Vagina (tissue), 2 donors: ENCODE results near the gene ACOX2.

ENCODE experiments used
- POLR2A ChIP-seq, 2 donors: fragments of 450-650 bp; IDR thresholded peaks; one replicate each; pipeline ENCODE4 v1.6.1; 2017; ENCODE audit warnings: antibody characterized with exemption in 2 of 2, mild to moderate bottlenecking in 2 of 2, moderate library complexity in 2 of 2
- POLR2AphosphoS5 ChIP-seq, 2 donors: sonication (generic); formaldehyde crosslinking; IDR thresholded peaks; one replicate each; pipeline ENCODE4 v1.9.0; 2017; ENCODE audit warnings: antibody characterized with exemption in 2 of 2, mild to moderate bottlenecking in 2 of 2, low read depth in 1 of 2; ENCODE audit not compliant: insufficient read depth in 1 of 2
- TF ChIP-seq, protein P1 (sequence below), 3 experiments: fragments of 450-650 bp in 2 of 3; fragments of 200-600 bp in 1 of 3; sonication (generic) in 1 of 3; IDR thresholded peaks; one replicate each; pipeline ENCODE4 v1.5.1; 2017 to 2019; ENCODE audit warnings: antibody characterized with exemption in 3 of 3, mild to moderate bottlenecking in 2 of 3, moderate library complexity in 2 of 3

GRCh38 chr3:58574106-58574505 lies 37.1 kb upstream of the ACOX2 start:
- TF ChIP-seq, protein P1, sequence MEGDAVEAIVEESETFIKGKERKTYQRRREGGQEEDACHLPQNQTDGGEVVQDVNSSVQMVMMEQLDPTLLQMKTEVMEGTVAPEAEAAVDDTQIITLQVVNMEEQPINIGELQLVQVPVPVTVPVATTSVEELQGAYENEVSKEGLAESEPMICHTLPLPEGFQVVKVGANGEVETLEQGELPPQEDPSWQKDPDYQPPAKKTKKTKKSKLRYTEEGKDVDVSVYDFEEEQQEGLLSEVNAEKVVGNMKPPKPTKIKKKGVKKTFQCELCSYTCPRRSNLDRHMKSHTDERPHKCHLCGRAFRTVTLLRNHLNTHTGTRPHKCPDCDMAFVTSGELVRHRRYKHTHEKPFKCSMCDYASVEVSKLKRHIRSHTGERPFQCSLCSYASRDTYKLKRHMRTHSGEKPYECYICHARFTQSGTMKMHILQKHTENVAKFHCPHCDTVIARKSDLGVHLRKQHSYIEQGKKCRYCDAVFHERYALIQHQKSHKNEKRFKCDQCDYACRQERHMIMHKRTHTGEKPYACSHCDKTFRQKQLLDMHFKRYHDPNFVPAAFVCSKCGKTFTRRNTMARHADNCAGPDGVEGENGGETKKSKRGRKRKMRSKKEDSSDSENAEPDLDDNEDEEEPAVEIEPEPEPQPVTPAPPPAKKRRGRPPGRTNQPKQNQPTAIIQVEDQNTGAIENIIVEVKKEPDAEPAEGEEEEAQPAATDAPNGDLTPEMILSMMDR (IDR thresholded peaks at IDR 0.05): no peak
- no peak for TF ChIP-seq POLR2AphosphoS5 (IDR thresholded peaks at IDR 0.05; ENCODE audit: insufficient read depth in 1 of 2, low read depth in 1 of 2)
- TF ChIP-seq POLR2A (IDR thresholded peaks at IDR 0.05): no peak
